DND-41 (cell line): ENCODE results near the gene SELP.

Source experiments
- CTCF ChIP-seq: IDR thresholded peaks from 2 replicates; pipeline ENCODE4 v1.5.1; 2012; ENCODE audit warnings: borderline replicate concordance, low read length, moderate library complexity, mild to moderate bottlenecking; ENCODE audit not compliant: poor library complexity, severe bottlenecking; ENCODE audit errors: extremely low read depth
- EZH2 ChIP-seq: IDR thresholded peaks from 3 replicates; pipeline ENCODE4 v1.6.1; 2012; ENCODE audit warnings: borderline replicate concordance, low read depth, mild to moderate bottlenecking, moderate library complexity, low read length, inconsistent platforms; ENCODE audit not compliant: severe bottlenecking

- TF ChIP-seq CTCF (peak; percentile 88), EZH2 (no peak)
Observed at GRCh38 chr1:169546087-169546995, 83.6 kb downstream of the SELP start.
